Measurements from ENCODE around the gene ROMO1. TPM values are rescaled to one million over a fixed set of nuclear protein-coding genes. Genes with fewer than 3 reads are reported as not detected.
"Not testable (repeated sequence)": the region's sequence is repeated elsewhere in the genome, so short reads cannot be mapped to it uniquely, and the experiment has no call there.

ROMO1 gene
- total RNA-seq, 2 donors from 2014 or later: 148 to 151 TPM

DNA sequence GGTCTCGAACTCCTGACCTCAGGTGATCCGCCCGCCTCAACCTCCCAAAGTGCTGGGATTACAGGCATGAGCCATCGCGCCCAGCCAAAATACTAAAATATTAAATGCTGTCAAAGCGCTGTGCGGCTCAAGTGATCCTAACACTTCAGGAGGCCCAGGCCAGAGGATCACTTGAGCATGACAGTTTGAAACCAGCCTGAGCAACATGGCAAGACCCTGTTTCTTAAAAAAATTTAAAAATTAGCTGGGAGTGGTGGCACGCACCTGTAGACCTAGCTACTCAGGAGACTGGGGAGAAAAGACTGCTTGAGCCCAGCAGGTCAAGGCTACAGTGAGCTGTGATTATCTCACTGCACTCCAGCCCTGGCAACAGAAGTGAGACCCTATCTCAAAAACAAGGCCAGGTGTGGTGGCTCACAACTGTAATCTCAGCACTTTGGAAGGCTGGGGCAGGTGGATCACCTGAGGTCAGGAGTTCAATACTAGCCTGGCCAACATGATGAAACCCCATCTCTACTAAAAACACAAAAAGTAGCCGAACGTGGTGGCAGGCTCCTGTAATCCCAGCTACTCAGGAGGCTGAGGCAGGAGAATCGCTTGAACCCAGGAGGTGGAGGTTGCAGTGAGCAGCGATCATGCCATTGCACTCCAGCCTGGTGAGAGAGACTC lies 24.6 kb downstream of the ROMO1 start:
- ATAC-seq; intact Hi-C loops (cut with DNase I, micrococcal nuclease); DNase-seq: not testable (repeated sequence)

- intact Hi-C loops (cut with DNase I, micrococcal nuclease): no loop called here
Observed at GRCh38 chr20:35724321-35725230, 25.4 kb downstream of the ROMO1 start.

GRCh38 chr20:35726842-35727711 lies 27.9 kb downstream of the ROMO1 start:
- ATAC-seq (no peak), DNase-seq (no peak)
- intact Hi-C loops (cut with DNase I, micrococcal nuclease): no loop called here

More at GRCh38 chr20:35724321-35725230, 25.4 kb downstream of the ROMO1 start:
- no peak for DNase-seq
- ATAC-seq: no peak

DNA sequence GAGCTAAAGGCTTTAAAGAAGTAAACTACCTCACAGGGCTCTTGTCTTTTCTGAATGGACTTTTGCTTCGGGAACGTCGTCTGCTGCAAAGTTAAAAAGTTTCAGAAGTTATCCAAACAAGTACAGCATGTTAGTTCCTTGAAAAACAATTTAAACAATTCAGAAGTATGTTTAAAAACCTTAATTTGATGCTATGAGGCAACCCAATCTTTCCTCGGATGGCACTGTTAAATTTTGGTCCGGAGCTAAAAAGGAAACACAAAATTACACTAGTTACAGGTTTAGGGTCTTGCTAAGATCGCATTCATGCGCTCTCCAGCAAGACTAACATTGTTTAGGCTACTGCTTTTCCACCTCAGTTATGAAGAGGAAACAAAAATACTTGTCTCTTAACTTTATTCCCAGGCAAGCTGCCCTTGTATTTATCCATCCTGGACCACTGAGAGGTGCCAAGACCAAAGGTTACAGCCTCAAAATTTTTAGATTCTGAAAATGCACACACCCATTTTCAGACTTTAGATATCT lies 30.1 kb downstream of the ROMO1 start:
- ATAC-seq (no peak), DNase-seq (no peak)
- intact Hi-C loops (cut with DNase I, micrococcal nuclease): no loop called here

GRCh38 chr20:35729836-35730582 lies 30.8 kb downstream of the ROMO1 start:
- intact Hi-C loops (cut with DNase I, micrococcal nuclease): no loop called here
- ATAC-seq (no peak), DNase-seq (no peak)

DNA sequence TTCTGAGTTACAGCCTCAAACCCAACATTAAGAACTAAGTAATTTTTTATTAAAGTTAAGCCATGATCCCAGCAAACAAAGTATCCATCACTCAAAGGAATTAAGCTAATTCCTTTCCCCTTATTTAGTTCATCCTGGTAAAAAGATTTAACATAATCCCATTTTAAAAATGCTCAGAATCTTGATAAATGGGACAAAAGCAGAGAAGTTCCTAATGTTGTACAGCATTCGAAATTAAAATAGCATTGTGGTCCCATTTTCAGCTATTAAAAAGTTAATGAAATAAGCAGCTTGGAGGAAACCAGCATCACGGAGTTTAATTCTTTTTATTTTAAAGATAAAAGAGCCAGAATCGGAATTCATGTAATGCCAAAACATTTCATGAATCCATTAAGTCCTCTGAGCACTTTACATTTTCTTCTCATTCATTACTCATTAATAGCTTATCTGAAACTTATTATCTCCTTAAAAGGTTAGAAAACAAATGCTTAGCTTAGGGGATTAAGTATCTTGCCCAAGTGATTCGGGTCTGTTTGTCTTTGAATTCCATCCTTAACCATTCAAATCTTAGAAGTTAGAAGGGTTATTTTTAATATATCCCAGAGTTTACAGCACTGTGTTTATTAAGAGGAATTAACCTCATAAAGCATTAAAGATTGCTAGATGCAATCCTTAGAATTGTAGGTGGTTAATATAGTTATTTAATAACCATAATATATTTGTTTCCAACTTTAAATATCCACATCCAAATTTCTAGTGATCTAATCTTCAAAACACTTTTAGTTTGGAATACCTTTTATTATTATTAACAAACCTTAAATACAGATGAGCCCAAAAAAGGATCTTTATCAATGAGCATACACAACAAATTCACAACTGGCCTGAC lies 31.6 kb downstream of the ROMO1 start:
- DNase-seq (no peak), ATAC-seq (no peak)
- intact Hi-C loops (cut with DNase I, micrococcal nuclease): no loop called here

DNA sequence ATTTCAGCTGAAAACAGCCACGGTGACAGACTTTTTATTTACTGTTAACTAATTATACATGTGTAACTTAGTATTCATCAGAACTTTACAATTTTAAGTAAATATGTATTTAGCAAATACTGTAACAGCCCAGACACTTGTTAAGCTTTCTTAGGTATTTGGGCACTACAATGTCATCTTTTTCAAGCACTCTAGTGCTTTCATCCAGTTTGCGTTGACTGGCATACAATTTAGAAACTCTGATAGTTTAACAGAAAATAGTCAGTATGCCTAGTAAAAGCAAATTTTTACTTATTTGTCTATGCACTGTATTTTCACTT lies 32.2 kb downstream of the ROMO1 start:
- no peak for DNase-seq

DNA sequence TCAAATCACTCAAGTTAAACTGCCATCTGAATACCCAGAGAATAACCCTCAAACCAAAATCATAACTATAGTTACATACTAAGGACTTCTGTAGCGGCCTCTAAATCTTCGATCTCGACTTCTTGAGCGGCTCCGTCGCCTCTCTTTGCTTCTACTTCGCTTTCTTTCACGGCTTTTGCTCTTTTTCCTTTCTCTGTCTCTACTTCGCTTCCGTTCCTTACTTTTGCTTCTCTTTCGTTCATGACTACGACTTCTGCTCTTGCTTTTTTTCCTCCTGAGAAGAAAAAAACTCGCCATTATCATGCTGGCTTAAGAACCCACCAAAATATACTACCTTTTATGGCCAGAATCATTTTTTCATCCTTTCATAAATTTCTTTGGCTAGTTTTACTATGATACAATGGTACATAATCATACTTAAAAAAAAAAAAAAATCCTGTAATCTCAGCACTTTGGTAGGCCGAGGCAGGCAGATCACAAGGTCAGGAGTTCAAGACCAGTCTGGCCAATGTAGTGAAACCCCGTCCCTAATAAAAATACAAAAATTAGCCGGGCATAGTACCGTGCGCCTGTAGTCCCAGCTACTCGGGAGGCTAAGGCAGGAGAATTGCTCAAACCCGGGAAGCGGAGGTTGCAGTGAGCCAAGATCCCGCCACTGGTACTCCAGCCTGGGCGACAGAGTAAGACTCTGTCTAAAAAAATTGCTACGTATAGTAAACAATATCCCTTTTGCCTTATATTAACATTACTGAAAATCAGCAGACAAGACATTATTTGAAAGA lies 32.8 kb downstream of the ROMO1 start:
- ATAC-seq (no peak), DNase-seq (no peak)
- intact Hi-C loops (cut with DNase I, micrococcal nuclease): no loop called here

More for the DNA sequence above, 32.2 kb downstream of the ROMO1 start:
- ATAC-seq: no peak
- intact Hi-C loops (cut with DNase I, micrococcal nuclease): no loop called here

DNA sequence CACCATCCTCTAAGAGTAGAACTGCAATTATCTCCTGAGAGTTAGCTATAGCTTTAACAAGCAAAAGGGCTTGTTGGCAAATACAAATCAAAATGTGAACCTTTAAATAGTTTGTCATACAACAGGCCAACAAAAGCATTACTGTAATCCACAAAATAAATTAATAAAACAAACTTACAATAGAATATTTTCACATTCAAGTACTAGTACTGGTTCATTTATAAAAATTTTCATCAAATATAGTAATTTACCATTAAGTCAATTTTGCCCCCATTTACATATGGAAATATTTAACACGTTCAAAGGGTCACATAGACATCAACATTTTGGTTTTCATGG lies 33.4 kb downstream of the ROMO1 start:
- intact Hi-C loops (cut with DNase I, micrococcal nuclease): no loop called here
- no peak for ATAC-seq
- no peak for DNase-seq

GRCh38 chr20:35734374-35734773 lies 35.2 kb downstream of the ROMO1 start:
- ATAC-seq (no peak), DNase-seq (no peak)
- intact Hi-C loops (cut with DNase I, micrococcal nuclease): no loop called here

DNA sequence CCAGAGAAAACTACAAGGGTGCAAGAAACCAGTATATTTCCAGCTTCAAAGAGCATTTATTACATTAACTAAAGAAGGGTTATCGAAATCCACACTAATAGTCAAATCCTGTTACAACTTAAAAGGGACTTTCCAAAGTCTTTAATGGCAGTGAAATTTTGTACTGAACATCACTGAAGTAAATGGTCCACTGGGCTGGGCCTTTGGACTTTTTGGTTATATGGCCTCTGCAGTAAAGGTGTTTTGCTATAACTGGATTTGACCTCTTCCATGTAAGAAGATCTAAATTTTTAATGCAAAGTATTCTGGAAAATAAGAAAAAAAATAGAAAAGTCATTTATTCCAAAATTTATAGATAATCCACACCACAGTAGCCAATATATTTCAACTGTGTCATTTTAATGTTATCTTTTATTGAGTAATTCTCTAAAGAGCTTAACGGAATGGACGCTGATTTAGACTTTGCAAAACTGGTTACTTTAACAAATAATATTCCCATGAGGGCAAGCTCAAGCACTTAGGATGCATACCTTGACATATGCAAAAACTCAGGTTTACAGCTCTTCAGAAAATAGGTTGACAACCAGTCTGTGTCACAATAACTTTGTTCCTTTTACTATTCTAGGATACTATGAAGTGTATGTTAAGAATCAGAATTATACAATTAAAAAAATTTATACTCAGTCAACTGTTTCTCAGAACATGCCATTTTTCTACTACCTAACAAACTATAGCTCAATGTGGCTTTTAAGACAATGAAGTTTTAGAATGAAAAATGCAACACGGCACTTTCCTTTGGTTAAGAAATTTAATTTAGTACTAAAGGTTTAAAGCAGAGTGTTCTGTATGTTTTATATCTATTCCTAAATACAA lies 35.8 kb downstream of the ROMO1 start:
- intact Hi-C loops (cut with DNase I, micrococcal nuclease): no loop called here
- DNase-seq: no peak
- ATAC-seq: no peak

DNA sequence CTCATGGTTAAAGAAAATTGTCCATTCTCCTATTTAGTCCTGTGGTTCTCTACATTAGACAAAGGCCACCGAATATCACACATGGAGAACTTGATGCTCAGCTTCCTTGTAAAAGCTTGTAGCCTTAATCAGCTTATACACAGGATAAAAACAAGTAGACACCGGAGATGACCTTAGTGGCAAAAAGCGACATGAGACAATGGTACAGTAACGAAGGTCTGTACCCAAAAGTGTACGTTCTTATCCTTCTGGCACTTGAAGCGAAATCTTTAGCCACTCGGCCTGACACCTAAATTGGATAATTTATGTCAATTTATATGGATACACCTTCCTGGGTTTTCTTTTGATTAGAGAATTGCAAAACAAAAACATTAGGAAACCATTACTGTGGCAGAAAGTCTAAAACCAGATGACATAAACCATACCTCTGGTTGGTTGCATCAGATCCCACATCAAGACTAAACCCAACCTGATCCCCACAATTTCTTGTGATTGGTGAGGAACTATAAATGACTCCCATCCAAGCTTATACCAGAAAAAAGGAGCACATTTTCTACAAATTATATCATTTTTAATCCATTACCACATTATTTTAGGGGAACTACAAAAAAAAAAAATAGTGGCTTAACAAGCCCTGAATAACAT lies 36.7 kb downstream of the ROMO1 start:
- intact Hi-C loops (cut with DNase I, micrococcal nuclease): no loop called here

GRCh38 chr20:35737865-35738333 lies 38.7 kb downstream of the ROMO1 start:
- DNase-seq (no peak), ATAC-seq (no peak)
- intact Hi-C loops (cut with DNase I, micrococcal nuclease): no loop called here

More for the DNA sequence above, 36.7 kb downstream of the ROMO1 start:
- DNase-seq (no peak), ATAC-seq (no peak)

DNA sequence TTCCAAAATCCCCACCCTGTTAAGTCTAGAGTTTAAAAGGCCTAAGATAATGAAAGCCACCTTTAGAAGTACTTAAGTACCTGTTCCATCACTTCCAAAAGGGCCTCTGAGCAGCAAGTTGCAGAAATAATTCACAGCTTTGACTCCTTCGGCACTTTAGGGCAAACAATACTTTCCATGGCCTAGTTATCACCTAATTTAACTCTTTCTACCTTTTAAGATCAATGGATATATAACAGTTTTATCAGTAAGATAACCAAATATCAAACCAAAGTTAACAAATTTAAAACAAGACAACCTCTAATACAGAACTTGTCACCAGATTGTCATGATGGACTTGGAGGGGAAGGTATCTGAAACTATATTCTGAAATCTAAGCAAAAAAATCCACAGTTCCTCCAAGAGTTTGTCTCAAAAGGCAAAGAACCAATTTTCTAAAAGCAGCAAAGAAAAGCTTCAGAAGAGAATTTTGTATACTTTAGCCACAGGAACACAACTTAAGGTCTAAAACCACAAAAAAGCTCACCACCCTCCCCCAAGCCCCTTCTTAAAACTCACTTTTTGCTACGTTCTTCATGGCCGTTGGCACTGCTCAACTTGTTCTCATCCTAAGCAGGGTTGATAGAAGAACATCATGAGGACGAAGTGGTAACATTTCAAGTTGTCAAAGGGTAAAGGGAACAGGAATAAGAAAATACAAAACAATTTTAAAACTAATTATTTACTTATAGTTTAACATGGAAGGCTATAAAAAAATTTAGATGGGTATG lies 39.4 kb downstream of the ROMO1 start:
- DNase-seq (no peak), ATAC-seq (no peak)
- intact Hi-C loops (cut with DNase I, micrococcal nuclease): no loop called here
